Activated CD4-positive, alpha-beta T cell treated with anti-CD3 and anti-CD28 coated beads, Interleukin-2, Interleukin-4, amounts not matched to agents 100 ng/mL and 50 ng/mL, durations not matched to agents 16 hours and 8 hours (primary cell): ENCODE data around the gene CPN2.

ENCODE experiments used
- DNase-seq: peaks from one replicate; pipeline ENCODE4 v3.0.0-alpha.2; 2020; ENCODE audit warnings: low spot score

CPN2 gene, protein sequence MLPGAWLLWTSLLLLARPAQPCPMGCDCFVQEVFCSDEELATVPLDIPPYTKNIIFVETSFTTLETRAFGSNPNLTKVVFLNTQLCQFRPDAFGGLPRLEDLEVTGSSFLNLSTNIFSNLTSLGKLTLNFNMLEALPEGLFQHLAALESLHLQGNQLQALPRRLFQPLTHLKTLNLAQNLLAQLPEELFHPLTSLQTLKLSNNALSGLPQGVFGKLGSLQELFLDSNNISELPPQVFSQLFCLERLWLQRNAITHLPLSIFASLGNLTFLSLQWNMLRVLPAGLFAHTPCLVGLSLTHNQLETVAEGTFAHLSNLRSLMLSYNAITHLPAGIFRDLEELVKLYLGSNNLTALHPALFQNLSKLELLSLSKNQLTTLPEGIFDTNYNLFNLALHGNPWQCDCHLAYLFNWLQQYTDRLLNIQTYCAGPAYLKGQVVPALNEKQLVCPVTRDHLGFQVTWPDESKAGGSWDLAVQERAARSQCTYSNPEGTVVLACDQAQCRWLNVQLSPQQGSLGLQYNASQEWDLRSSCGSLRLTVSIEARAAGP

DNA sequence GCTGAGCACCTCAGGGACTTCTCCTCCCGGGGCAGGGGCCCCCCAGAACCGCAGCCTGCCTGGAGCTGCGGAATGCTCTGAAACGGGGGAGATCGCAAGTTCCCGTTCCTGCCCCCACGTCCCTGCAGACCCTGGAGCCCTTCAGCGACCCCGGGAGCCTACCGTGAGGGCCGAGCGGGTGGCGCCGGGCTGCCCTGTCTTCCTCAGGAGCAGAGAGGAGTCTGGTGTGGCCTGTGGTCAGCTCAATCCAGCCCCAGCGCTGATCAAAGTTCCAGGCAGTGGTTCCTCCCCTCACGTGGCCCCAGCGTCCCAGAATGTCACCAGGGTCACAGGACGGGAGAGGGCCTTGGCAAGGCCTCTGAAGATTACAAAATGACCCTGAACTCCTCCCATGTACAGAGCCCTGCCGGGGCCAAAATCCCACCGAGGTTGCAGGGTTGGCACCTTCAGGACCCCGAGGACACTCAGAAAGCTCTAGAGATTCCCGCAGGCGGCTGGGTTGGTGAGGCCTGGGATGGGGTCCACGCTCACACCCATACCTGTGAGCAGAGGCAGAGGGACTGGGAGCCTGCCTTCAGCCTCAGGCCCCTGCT lies at the start of gene CPN2:
CPN2 (minus strand) TSS at position 249 of the 593 bp plus-strand sequence. CDS start 8,626 bp downstream, outside the sequence.
- no peak for DNase-seq

DNA sequence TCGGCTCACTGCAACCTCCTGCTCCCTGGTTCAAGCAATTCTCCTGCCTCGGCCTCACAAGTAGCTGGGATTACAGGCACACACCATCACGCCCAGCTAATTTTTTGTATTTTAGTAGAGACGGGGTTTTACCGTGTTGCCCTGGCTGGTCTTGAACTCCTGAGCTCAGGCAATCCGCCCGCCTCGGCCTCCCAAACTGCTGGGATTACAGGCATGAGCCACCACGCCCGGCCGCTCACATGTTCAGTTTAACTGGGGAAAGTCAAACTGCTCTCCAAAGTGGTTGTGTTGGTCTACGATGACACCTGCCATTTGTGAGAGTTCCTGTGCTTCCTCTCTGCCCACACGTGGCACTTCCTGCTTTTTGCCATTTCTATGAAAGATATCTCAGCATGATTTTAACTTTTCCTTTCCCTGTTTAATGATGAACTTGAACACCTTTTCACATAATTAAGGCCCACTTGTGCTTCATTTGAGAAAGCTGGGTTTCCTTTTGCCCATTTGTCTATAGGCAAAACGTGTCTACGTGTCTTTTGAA lies 48.8 kb upstream of the CPN2 start:
- DNase-seq, result no peak

DNA sequence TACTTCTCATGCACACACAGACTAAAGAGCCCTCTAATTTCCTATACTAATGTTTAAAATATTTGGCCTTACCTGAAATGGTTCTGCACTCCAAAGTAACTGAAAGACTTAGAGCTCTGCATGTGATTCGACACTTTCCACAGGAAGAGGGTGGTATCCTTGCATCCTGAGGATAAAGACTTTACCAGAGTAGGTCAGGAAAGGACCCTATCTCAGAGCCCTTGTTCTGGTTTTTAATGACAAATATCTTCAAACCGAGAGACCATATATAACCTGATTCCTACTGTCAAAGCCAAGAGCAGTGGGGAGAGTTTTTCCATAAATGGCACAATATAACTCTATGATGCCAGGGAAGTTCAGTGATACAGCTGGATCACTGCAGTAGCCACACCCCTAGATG lies 48.0 kb upstream of the CPN2 start, which contains the start of gene GP5:
GP5 (minus strand) TSS at position 101 of the 400 bp plus-strand sequence. CDS start 984 bp downstream, outside the sequence.
- no peak for DNase-seq

DNA sequence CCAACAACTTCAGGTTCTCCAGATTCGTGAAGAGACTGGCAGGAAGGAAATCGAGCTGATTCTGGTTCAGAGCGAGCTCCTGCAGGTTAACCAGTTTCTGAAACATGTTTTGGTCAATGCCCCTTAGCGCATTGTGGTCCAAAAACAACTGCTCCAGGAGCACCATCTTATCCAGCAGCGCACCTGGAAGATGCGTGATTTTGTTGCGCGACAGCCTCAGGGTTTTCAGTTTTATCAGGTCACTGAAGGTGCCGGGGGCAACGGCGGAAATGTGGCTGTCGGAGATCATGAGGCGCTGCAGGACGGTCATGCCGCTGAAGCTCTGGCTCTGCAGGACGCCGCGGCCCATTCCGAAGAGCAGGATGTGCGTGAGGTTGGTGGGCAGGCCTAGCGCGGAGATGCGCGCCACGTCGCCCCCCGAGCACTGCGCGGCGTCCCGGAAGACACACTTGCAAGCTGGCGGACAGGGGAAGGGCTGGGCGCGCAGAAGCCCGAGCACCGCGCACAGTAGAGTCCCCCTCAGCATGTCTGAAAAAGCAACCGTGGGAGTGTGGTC lies 46.7 kb upstream of the CPN2 start:
- no peak for DNase-seq

DNA sequence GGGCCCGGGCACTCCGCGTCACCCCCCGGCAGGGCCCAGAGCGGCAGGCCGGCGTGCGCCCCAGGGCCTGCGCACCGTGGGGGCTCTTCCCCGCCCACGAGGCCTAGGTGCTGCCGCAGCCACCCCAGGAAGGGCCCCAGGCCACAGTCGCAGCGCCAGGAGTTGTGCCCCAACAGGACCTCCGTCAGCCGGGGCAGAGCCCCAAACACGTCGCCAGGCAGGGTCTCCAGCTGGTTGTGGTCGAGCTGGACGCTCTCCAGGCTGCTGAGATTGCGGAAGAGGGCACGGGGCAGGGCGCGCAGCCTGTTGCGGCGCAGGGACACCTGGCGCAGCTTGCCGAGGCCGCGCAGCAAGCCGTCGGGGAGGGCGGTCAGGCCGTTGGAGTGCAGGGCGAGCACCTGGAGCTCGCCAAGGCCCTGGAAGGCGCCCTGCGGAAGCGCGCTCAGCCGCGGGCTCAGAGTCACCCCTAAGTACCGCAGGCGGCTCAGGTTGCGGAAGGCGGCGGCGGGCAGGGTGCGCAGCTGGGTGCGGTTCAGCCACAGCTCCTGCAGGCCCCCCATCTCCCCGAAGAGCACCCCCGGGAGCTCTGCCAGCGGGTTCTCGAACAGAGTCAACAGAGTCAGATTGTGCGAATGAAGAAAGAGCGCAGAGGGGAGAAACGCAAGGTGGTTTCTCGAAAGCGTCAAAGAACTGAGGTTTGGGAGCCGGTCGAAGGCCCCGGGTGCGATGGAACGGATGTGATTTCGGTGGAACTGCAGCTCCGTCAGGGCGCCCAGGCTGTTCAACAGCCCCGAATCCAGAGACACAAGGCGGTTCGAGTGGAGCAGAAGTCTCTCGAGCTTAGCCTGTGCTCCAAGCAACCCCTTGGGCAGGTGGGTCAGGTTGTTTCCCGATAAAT lies 46.0 kb upstream of the CPN2 start:
- peak; percentile 19 for DNase-seq

DNA sequence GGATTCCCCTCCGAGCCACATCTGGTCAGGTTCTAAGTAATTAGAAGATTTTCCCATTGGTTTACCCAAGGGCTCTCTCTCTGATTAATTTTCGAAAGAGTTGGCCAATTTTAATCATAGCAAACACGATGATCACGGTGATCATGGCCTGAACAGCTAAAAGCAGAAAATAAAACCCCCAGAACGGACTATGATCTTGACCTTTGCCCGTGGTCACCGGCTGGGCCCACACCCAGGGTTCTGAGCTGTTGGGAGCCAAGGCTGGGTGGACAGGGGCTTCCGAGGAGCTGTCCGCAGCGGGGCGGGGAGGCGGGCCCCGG lies 45.4 kb upstream of the CPN2 start:
- DNase-seq, result no peak

DNA sequence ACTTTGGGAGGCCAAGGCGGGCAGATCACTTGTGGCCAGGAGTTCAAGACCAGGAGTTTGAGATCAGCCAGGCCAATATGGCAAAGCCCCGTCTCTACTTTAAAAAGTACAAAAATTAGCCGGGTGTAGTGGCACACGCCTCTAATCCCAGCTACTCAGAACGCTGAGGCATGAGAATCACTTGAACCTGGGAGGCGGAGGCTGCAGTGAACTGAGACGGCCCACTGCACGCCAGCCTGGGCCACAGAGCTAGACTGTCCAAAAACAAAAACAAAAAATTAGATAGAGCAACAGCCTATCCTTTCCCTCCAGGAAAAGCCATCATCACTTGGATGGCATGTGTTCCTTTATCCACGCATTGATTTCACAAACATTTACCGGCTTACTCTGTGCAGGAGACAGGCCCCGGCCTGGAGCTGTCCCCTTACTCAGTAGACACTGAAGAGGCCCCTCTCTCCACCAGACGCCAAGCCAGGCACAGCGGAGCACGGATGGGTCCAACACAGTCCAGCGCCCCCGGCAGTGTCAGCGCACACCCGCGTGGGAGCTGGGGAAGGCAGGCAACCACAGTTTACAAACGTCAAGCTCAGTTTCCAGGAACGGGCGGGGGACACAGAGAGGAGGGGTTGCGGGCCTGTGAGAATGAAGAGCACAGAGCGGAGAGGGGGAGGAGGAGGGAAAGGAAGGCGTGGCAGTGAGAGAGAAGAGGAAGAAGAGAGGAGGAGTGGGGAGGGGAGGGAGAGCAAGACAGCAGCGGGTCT lies 44.8 kb upstream of the CPN2 start:
- peak; percentile 61 for DNase-seq

DNA sequence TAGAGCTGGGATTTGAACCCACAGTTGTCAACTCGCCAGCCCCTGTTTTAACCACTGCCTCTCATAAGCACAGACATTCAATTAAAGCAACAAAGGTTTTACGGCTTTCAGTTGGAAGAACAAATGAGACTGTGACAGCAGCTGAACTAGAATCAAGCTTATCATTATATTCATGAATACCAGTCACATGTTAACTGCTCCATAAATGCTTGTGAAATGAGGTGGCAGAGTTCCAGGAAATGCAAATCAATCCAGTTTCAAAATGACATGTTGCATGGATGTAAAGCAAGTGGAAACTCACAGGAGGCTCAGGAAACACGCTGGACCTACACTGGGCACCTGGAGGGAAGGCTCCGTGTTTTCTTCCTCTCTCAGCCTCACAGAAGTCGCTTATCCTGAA lies 44.1 kb upstream of the CPN2 start:
- peak; percentile 53 for DNase-seq

DNA sequence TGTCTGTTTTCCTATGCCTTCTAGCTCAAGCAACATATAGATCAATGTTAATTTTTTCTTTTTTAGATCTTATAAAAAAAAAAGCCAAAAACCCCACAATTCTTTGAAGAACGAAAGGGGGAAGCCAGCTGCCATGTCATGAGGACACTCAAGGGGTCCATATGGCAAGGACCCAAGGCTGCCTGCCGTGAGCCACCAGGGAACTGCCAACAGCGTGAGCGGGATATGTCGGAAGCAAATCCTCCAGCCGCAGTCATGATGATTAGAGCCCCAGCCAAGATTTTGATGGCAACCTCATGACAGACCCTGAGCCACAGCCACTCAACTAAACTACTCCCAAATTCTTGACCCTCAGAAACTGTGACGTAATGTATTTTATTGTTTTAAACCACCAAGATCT lies 41.4 kb upstream of the CPN2 start:
- DNase-seq, result no peak

DNA sequence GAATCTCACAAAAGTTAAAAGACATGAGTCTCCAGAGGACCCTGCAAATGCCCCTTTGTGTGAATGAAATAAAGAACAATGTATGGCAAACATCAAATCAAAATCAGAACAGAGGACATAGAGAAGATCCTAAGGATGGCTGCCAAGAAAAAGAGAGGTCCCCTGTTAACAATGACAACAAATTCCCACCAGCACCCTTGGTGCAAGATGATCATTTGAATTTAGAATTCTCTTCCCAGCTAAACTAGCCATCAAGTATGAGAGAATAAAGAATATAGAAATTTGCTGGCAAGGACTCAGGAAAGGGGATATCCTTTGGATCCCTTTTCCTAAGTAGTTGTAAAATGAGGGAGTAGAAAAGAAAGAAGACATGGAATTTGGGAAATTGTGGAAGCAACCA lies 39.7 kb upstream of the CPN2 start:
- no peak for DNase-seq

DNA sequence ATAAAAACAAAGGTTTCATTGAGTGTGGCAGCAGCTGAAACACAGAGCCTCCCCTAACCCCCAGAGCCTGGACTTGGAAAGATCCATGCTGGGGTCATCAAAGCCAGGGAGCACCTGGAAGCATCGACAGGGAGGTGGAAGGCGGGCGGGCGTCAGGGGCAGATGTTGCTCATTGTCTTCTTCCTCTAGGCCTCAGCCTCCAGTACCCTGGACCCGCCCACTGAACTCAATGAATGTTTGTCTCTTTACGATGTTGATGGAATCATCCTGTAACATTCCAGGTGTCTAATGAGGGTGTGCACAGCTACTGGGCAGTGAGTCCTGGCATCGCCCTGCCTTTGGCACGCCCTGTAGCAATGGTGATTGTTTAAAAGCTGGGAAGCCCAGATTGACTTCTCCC lies 38.1 kb upstream of the CPN2 start:
- no peak for DNase-seq

DNA sequence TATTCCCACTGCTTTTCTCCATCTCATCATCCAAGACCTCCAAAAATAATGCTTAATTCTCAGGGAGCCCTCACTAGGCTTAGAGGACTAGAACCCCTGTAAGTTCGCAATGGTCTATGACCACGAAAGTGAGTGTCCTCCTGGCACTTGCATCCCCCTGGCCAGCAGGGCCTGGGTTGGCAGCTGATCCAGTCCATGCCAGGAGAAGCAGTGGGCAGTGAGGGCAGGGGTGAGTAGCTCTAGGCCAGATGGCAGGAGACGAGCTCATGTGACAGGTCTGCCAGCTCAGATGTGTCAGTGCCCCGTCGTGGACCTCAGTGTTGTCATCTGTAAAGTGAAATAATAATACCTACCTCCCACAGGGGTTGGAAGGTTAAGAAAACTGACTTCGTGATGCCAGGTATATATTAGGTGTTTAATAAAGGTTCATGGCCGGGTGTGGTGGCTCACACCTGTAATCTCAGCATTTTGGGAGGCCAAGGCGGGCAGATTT lies 36.8 kb upstream of the CPN2 start:
- no peak for DNase-seq

DNA sequence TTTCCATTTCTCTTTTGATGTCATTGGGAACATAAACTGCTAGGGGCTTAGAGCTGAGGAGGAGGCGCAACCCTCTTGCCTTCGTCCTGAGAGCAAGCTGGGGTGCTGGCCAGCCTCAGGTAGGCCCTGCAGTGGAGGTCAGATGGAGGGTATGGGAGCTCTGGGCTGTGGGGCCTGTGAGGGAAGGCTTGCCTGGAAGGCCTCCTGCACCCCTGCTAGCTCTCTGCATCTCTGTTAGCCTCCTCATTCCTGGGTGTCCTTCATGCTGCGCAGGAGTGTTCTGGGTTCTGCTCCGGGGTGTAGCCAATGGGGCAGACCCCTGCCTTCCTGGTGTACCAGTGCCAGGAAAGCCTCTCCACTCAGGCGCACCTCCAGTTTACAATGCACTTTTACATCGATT lies 36.1 kb upstream of the CPN2 start:
- no peak for DNase-seq

DNA sequence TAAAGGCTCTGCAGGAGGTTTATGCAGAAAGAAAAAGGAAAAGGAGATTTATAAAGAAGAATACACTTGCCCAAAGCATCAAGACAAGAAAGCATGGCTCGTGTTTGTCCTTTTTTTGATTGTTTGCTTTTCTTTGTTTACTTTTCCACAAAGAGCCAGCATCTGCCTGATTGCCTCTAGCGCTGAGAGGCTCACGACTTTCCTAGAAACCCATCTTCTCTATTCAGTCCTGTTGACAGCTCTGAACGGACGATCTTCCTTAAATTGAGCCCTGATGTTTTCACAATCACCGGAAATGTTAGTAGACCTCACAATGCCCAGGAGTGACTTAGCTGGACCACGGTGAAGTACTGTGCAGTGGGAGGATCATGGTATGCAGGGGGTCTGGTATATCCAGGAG lies 35.5 kb upstream of the CPN2 start:
- DNase-seq, result no peak

DNA sequence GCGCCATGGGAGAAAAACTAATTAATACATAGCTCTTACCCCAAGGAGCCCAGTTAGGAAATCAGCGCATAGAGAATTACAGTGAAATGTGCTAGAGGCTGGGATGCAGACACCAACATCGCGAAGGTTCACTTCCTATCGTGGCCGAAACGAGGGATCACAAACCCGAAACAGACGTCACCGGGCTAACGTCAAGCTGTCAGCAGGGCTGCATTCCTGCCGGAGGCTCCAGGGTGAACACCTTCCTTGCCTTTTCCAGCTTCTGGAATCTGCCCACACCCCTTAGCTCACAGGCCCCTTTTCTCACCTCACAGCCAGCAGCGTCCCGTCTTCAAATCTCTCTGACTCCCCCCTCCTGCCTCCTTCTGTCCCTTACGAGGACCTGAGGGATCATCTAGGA lies 34.9 kb upstream of the CPN2 start:
- no peak for DNase-seq

DNA sequence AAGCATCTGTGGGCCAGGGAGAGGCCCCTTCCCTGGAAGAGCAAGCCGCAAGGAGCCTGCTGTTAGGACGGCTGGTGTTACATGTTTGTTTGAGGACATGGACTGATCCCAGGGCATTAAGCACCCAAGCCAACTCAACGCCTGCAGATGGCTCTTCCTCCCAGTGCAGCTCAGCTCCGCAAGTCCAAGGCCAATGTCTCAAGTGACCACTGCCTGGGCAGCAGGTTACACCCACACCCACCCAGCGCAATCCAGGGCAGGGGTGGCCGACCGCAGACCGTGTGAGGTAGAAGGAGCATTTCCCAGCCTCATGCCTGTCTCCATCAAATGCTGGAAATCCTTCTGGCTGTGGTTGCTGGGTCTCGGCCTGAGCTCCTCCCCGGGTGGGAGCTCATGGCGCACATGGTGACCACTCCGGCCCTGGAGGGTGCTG lies 33.5 kb upstream of the CPN2 start:
- DNase-seq, result no peak

DNA sequence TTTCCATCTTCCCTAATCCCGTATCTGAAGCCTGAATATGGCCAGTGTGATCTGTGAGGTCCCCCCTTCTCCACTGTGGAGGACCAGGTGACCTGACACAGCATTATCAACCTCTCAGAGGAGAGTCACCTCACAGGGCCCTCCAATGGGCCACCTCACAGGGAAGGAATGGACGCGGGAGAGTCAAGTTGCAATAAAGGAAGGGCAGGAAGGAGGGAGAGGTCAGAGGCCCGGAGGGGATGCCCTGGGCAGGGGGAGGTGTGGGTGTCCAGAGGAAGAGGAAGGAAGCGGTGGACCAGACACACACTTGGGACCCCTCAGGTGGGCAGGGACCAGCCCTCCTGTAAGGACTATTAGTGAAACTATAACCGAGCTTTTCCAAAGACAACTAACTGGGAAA lies 33.0 kb upstream of the CPN2 start:
- DNase-seq, result no peak

DNA sequence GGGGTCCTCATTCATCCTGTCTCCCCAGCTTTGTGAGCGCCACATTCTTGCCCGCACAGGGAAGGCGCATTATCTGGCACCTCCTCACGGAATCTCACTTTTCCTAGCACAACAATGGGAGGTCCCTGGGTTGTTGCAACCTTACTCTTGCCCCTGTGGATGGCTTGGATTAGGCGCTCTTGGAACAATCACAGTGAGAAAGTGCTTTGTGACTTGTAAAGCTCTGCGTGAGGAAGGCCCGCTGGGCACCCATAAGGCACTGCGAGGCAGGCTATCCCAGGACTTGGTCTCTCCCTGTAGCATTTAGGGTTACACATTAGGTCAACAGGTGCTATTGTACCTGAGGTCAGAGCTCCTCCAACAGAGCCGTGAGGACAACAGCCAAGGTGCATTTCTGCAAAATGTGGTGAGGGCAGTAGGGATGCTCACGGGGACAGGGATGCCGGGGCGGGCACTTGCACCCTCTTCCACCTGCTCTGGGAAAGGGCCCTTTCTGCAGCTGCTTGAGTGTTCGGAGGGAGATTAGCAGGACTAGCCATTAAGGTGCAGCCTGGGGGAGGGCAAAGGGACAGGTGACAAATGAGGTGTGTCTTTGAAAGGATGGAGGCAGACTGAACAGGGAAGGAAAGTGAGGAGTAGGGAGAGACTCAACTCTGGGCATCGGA lies 32.3 kb upstream of the CPN2 start:
- no peak for DNase-seq

DNA sequence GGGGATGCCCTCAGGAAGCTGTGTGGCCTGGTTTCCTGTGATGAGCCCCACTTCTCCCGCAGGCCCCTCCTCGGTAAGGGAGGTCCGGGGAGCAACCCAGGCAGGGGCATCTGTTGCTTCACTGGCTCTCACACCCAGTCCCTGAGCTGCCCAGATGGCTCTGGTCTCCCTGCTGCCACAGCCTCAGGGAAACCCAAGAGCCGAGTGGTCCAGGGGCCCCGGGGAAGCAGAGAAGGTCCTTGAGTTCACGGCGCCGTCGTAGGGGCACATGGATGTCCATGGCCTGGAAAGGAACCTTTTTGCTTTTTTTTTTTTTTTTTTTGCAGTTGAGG lies 31.7 kb upstream of the CPN2 start:
- no peak for DNase-seq

DNA sequence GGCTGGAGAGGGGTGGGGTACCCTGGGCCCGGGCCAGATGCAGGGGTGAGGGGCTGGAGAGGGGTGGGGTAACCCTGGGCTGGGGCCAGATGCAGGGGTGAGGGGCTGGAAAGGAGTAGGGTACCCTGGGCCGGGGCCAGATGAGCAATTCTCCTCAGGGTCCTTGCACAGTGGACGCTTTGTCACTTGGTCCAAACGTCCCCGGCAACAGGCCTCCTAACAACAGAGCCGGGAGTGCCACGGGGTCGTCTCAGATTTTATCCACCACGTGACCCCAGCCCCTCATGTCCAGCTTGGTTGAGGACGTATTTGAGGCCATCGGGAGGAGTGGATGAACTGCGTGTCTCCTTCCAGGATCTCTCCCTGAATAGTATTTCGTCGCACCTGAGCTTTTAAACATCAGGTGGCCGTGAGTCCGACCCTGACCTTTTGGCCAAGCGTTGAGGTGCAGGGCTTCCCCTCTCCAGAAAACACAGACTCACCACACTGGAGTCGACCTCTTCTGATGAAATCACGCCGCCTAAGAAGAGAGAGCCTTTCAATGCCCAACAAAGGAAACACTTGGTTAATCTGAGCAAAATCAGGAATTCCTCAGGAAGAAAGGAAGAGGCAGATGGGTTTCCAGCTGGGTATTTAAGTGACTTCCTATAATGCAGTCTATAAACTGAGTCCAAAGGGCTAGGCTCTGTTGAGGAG lies 31.2 kb upstream of the CPN2 start:
- DNase-seq, result no peak
